Measurements from ENCODE around the gene PUS1. TPM values are rescaled to one million over a fixed set of nuclear protein-coding genes. Genes with fewer than 3 reads are reported as not detected.
A peak's percentile ranks its signal among the peaks of the same experiment; 100 is the strongest.

PUS1 gene
- total and polyA plus RNA-seq, 9 of the 15 experiments (the other 6 are each of a cell fraction or from before 2014, with no cell fraction given), result 1.9 to 90.8 (median 30.0) TPM

- TF ChIP-seq AFF4 (CRISPR knock-in tag; IDR thresholded peaks at IDR 0.05) (peak; percentile 83), PHF8 (IDR thresholded peaks at IDR 0.05; ENCODE audit: borderline replicate concordance, low read length) (peak; percentile 82; the same call in 1 of the 2 replicates), SMAD2 (IDR thresholded peaks at IDR 0.05; ENCODE audit: low read depth, low read length) (no peak), GABPA (tag; conservative IDR thresholded peaks at IDR 0.05; ENCODE audit: low read depth) (peak; percentile 78), IRF9 (tag; IDR thresholded peaks at IDR 0.05) (no peak), TAF1 (IDR thresholded peaks at IDR 0.05; ENCODE audit: control insufficient read depth, extremely low read depth, insufficient read depth, low read length, severe bottlenecking) (peak; percentile 89), NR3C1 (CRISPR knock-in tag; IDR thresholded peaks at IDR 0.05) (no peak), POLR2AphosphoS5 (IDR thresholded peaks at IDR 0.05; ENCODE audit: control insufficient read depth, insufficient read depth, low read depth, low read length) (peak; percentile 81), PURB (CRISPR knock-in tag; IDR thresholded peaks at IDR 0.05; ENCODE audit: low read depth) (no peak), ZNF347 (CRISPR knock-in tag; IDR thresholded peaks at IDR 0.05; ENCODE audit: low read depth) (no peak), BHLHE40 (IDR thresholded peaks at IDR 0.05; ENCODE audit: low read length) (no peak), MTA1 (IDR thresholded peaks at IDR 0.05; ENCODE audit: borderline replicate concordance) (no peak), SRF (CRISPR knock-in tag; IDR thresholded peaks at IDR 0.05) (no peak), ZNF239 (CRISPR knock-in tag; IDR thresholded peaks at IDR 0.05) (no peak), ZC3H11A (IDR thresholded peaks at IDR 0.05; ENCODE audit: low read depth, low read length) (no peak)
Measured at GRCh38 chr12:131928711-131929580, at the start of gene PUS1 (continued).
